ENCODE data around the gene CPED1.

DNA sequence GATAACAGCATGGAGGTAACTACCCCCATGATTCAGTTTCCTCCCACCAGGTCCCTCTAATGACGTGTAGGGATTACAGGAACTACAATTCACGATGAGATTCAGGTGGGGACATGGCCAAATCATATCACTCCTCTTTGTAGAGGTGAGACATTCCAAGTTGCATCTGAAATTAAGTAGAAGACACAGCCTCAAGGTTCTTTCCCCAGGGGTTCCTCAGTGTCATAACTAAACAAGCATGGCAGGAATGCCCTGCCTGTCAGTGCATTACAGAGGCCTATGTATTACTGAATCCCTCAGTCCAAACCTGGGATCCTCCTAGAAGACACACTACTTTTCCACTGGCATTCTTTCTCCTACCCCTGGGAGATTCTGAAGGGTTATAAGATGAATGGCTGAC lies 297.7 kb downstream of the CPED1 start:
- TF ChIP-seq, protein P1, sequence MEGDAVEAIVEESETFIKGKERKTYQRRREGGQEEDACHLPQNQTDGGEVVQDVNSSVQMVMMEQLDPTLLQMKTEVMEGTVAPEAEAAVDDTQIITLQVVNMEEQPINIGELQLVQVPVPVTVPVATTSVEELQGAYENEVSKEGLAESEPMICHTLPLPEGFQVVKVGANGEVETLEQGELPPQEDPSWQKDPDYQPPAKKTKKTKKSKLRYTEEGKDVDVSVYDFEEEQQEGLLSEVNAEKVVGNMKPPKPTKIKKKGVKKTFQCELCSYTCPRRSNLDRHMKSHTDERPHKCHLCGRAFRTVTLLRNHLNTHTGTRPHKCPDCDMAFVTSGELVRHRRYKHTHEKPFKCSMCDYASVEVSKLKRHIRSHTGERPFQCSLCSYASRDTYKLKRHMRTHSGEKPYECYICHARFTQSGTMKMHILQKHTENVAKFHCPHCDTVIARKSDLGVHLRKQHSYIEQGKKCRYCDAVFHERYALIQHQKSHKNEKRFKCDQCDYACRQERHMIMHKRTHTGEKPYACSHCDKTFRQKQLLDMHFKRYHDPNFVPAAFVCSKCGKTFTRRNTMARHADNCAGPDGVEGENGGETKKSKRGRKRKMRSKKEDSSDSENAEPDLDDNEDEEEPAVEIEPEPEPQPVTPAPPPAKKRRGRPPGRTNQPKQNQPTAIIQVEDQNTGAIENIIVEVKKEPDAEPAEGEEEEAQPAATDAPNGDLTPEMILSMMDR (IDR thresholded peaks at IDR 0.05; ENCODE audit: low read length): no peak
- no peak for TF ChIP-seq EZH2 (optimal IDR thresholded peaks at IDR 0.05; ENCODE audit: low read depth, low read length)
